Large intestine (tissue), 12 donors: ENCODE measurements around the gene RSL1D1. TPM values are rescaled to one million over a fixed set of nuclear protein-coding genes. Genes with fewer than 3 reads are reported as not detected.

Experiments used
- DNase-seq, 2 donors: peaks; one replicate each; pipeline versions ENCODE4 v3.0.0 to v3.0.0-alpha.2; 2013
- H3K27ac ChIP-seq: one replicate; pipeline ENCODE4 v1.5.1; 2013; ENCODE audit warnings: low read length
- H3K27me3 ChIP-seq: 2 replicates; pipeline ENCODE4 v1.6.1; 2013; ENCODE audit warnings: low read length; ENCODE audit not compliant: control insufficient read depth, insufficient read depth
- H3K36me3 ChIP-seq: 2 replicates; pipeline ENCODE4 v1.6.1; 2013; ENCODE audit warnings: low read length; ENCODE audit not compliant: control insufficient read depth, insufficient read depth
- H3K4me1 ChIP-seq: one replicate; pipeline ENCODE4 v1.6.1; 2013; ENCODE audit warnings: low read length; ENCODE audit not compliant: control insufficient read depth, insufficient read depth
- H3K4me3 ChIP-seq: one replicate; pipeline ENCODE4 v1.5.1; 2013; ENCODE audit warnings: low read length
- H3K9me3 ChIP-seq: one replicate; pipeline ENCODE4 v1.6.1; 2013; ENCODE audit warnings: mild to moderate bottlenecking, low read depth, low read length, moderate library complexity; ENCODE audit not compliant: control insufficient read depth
- WGBS: methylation state at CpG from one replicate; pipeline ENCODE4 v1.1.5; 2013; ENCODE audit warnings: low lambda C conversion rate; ENCODE audit not compliant: insufficient coverage; 5-methylcytosine and 5-hydroxymethylcytosine counted together
- long read RNA-seq, 11 donors: transcript quantifications; one replicate each; lab custom pipeline, GENCODE V29; 2026
- polyA plus RNA-seq: library from polyadenylated mRNA; unstranded; fragments of 120-200 nt; gene quantifications from one replicate; pipeline ENCODE4 v1.2.1, GENCODE V29; 2013

Gene RSL1D1
- polyA plus RNA-seq: 251 TPM
- long read RNA-seq, donor 1, full-length matches to known transcripts: 28 of 64 reads
- long read RNA-seq, donor 1, partial matches to known transcripts: 31 of 64 reads
- long read RNA-seq, donor 1, other reads (novel, unspliced or antisense): 5 of 64 reads
- long read RNA-seq, donor 2, full-length matches to known transcripts: 62 of 117 reads
- long read RNA-seq, donor 2, partial matches to known transcripts: 39 of 117 reads
- long read RNA-seq, donor 2, other reads (novel, unspliced or antisense): 16 of 117 reads
- long read RNA-seq, donor 3: 0 reads
- long read RNA-seq, donor 4, full-length matches to known transcripts: 3 of 3 reads
- long read RNA-seq, donor 4, partial matches to known transcripts: 0 of 3 reads
- long read RNA-seq, donor 4, other reads (novel, unspliced or antisense): 0 of 3 reads
- long read RNA-seq, donor 5, full-length matches to known transcripts: 40 of 57 reads
- long read RNA-seq, donor 5, partial matches to known transcripts: 17 of 57 reads
- long read RNA-seq, donor 5, other reads (novel, unspliced or antisense): 0 of 57 reads
- long read RNA-seq, donor 6, full-length matches to known transcripts: 33 of 143 reads
- long read RNA-seq, donor 6, partial matches to known transcripts: 97 of 143 reads
- long read RNA-seq, donor 6, other reads (novel, unspliced or antisense): 13 of 143 reads
- long read RNA-seq, donor 7, full-length matches to known transcripts: 10 of 41 reads
- long read RNA-seq, donor 7, partial matches to known transcripts: 31 of 41 reads
- long read RNA-seq, donor 7, other reads (novel, unspliced or antisense): 0 of 41 reads
- long read RNA-seq, donor 8, full-length matches to known transcripts: 51 of 158 reads
- long read RNA-seq, donor 8, partial matches to known transcripts: 96 of 158 reads
- long read RNA-seq, donor 8, other reads (novel, unspliced or antisense): 11 of 158 reads
- long read RNA-seq, donor 9, full-length matches to known transcripts: 33 of 152 reads
- long read RNA-seq, donor 9, partial matches to known transcripts: 109 of 152 reads
- long read RNA-seq, donor 9, other reads (novel, unspliced or antisense): 10 of 152 reads
- long read RNA-seq, donor 10, full-length matches to known transcripts: 53 of 160 reads
- long read RNA-seq, donor 10, partial matches to known transcripts: 89 of 160 reads
- long read RNA-seq, donor 10, other reads (novel, unspliced or antisense): 18 of 160 reads
- long read RNA-seq, donor 11, full-length matches to known transcripts: 20 of 78 reads
- long read RNA-seq, donor 11, partial matches to known transcripts: 52 of 78 reads
- long read RNA-seq, donor 11, other reads (novel, unspliced or antisense): 6 of 78 reads

GRCh38 chr16:11851294-11852091, at the start of gene RSL1D1:
Gene RSL1D1, minus strand, starts transcription at chr16:11851542. Its CDS starts 30 bp downstream, at chr16:11851512.
- WGBS: no CpG with 5 or more reads among the region's 57 CpGs
- peaks cover 28% of the 10 kb centered on the region for H3K36me3 ChIP-seq
- H3K4me1 ChIP-seq: peaks cover 2% of the 10 kb centered on the region
- DNase-seq: peak; percentile 95 to 96
- H3K27me3 ChIP-seq: no peaks in the 10 kb centered on the region
- no peaks in the 10 kb centered on the region for H3K9me3 ChIP-seq
- peak within 1 kb of the TSS; percentile 86 for H3K4me3 ChIP-seq
- H3K27ac ChIP-seq: peak within 1 kb of the TSS; percentile 86

GRCh38 chr16:11901091-11901490, 49.7 kb upstream of the RSL1D1 start:
- WGBS: no CpG with 5 or more reads among the region's 3 CpGs
- H3K27ac ChIP-seq: no peak overlapping the region
- H3K4me1 ChIP-seq: no peaks in the 10 kb centered on the region
- H3K36me3 ChIP-seq: peaks cover 18% of the 10 kb centered on the region
- no peak overlapping the region for H3K4me3 ChIP-seq
- no peaks in the 10 kb centered on the region for H3K27me3 ChIP-seq
- no peaks in the 10 kb centered on the region for H3K9me3 ChIP-seq
- DNase-seq: no peak

- no peak for DNase-seq
- Histone ChIP-seq H3K27me3 (no peaks in the 10 kb centered on the region), H3K27ac (no peak overlapping the region), H3K36me3 (peaks cover 39% of the 10 kb centered on the region), H3K9me3 (no peaks in the 10 kb centered on the region), H3K4me1 (no peaks in the 10 kb centered on the region), H3K4me3 (no peak overlapping the region)
- WGBS: 93% methylated on average over 3 of the region's 5 CpGs
These were observed 45.3 kb upstream of the RSL1D1 start for GRCh38 chr16:11896486-11897176.

GRCh38 chr16:11893571-11893970, 42.2 kb upstream of the RSL1D1 start:
- Histone ChIP-seq H3K4me3 (no peak overlapping the region), H3K36me3 (peaks cover 50% of the 10 kb centered on the region), H3K27ac (no peak overlapping the region), H3K9me3 (no peaks in the 10 kb centered on the region), H3K27me3 (no peaks in the 10 kb centered on the region), H3K4me1 (no peaks in the 10 kb centered on the region)
- no peak for DNase-seq
- WGBS: no CpG with 5 or more reads among the region's 2 CpGs

- no peak overlapping the region for H3K4me3 ChIP-seq
- no peaks in the 10 kb centered on the region for H3K27me3 ChIP-seq
- WGBS: no CpG with 5 or more reads among the region's 4 CpGs
- H3K36me3 ChIP-seq: peaks cover 56% of the 10 kb centered on the region
- H3K27ac ChIP-seq: no peak overlapping the region
- H3K4me1 ChIP-seq: no peaks in the 10 kb centered on the region
- DNase-seq: no peak
- H3K9me3 ChIP-seq: no peaks in the 10 kb centered on the region
These were observed 41.4 kb upstream of the RSL1D1 start for GRCh38 chr16:11892761-11893160.

- Histone ChIP-seq H3K36me3 (peaks cover 63% of the 10 kb centered on the region), H3K9me3 (no peaks in the 10 kb centered on the region), H3K4me1 (no peaks in the 10 kb centered on the region), H3K4me3 (no peak overlapping the region), H3K27me3 (no peaks in the 10 kb centered on the region), H3K27ac (no peak overlapping the region)
- no peak for DNase-seq
- WGBS: 100% methylated on average over 3 of the region's 5 CpGs
These were observed 39.1 kb upstream of the RSL1D1 start for GRCh38 chr16:11890231-11890965.

- Histone ChIP-seq H3K4me1 (no peaks in the 10 kb centered on the region), H3K36me3 (peaks cover 66% of the 10 kb centered on the region), H3K4me3 (no peak overlapping the region), H3K27ac (no peak overlapping the region), H3K27me3 (no peaks in the 10 kb centered on the region), H3K9me3 (no peaks in the 10 kb centered on the region)
- 100% methylated on average over 2 of the region's 6 CpGs for WGBS
- DNase-seq: no peak
These were observed 35.5 kb upstream of the RSL1D1 start for GRCh38 chr16:11886881-11887280.

GRCh38 chr16:11884035-11884434, 32.7 kb upstream of the RSL1D1 start:
- Histone ChIP-seq H3K36me3 (peaks cover 72% of the 10 kb centered on the region), H3K4me3 (no peak overlapping the region), H3K4me1 (no peaks in the 10 kb centered on the region), H3K27ac (no peak overlapping the region), H3K27me3 (no peaks in the 10 kb centered on the region), H3K9me3 (no peaks in the 10 kb centered on the region)
- no peak for DNase-seq
- WGBS: 100% methylated on average over 3 of the region's 5 CpGs

- H3K36me3 ChIP-seq: peaks cover 73% of the 10 kb centered on the region
- no peak for DNase-seq
- H3K9me3 ChIP-seq: no peaks in the 10 kb centered on the region
- H3K4me1 ChIP-seq: no peaks in the 10 kb centered on the region
- 100% methylated on average over 1 of the region's 5 CpGs for WGBS
- H3K27me3 ChIP-seq: no peaks in the 10 kb centered on the region
- H3K27ac ChIP-seq: no peak overlapping the region
- no peak overlapping the region for H3K4me3 ChIP-seq
These were observed 28.7 kb upstream of the RSL1D1 start for GRCh38 chr16:11880007-11880406.
